ENCODE results near the gene ZNF467.

Gene ZNF467, protein sequence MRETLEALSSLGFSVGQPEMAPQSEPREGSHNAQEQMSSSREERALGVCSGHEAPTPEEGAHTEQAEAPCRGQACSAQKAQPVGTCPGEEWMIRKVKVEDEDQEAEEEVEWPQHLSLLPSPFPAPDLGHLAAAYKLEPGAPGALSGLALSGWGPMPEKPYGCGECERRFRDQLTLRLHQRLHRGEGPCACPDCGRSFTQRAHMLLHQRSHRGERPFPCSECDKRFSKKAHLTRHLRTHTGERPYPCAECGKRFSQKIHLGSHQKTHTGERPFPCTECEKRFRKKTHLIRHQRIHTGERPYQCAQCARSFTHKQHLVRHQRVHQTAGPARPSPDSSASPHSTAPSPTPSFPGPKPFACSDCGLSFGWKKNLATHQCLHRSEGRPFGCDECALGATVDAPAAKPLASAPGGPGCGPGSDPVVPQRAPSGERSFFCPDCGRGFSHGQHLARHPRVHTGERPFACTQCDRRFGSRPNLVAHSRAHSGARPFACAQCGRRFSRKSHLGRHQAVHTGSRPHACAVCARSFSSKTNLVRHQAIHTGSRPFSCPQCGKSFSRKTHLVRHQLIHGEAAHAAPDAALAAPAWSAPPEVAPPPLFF

DNA sequence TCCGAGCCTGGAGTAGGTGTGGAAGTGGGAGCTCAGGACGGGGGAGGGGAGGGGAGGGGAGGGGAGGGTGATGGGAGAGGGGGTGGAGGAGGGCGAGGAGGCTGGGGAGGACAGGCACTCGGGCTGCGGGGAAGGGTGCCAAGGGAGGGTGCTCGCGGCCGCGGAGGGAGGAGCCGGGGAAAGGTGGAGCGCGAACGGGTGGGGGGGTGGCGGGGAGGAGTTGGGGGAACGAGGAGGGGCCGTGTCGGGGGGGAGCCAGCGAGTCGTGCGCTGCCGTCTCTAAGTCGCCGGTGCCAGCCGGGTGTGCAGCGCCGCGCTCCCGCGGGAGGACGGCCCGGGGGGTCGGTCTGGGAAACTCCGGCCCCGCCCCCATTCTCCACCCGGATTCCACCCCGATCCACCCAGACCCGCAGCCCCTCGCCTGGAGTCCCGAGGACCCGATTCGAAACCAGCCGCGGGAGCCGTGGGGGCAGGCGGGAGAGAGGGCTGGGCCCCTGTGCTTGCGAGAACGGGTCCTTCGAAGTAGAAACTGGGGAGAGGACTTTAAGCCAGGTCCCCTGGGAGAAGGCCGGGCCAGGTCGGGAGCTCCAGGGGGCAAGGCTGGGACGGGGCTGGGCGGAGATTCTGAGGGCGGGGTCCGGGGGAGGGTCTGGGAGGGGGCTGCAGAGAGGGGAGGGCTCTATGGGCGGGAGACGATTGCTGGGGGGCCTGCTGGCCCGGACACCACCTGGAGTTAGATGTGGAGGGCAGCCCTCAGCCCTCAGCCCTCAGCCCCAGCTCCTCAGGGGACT lies at the start of gene ZNF467:
Gene ZNF467, minus strand, starts transcription at position 143 of the 791 bp plus-strand sequence. CDS start 2,556 bp downstream, outside the sequence.
- peak; percentile 56 for DNase-seq (ENCODE audit: low spot score)

DNA sequence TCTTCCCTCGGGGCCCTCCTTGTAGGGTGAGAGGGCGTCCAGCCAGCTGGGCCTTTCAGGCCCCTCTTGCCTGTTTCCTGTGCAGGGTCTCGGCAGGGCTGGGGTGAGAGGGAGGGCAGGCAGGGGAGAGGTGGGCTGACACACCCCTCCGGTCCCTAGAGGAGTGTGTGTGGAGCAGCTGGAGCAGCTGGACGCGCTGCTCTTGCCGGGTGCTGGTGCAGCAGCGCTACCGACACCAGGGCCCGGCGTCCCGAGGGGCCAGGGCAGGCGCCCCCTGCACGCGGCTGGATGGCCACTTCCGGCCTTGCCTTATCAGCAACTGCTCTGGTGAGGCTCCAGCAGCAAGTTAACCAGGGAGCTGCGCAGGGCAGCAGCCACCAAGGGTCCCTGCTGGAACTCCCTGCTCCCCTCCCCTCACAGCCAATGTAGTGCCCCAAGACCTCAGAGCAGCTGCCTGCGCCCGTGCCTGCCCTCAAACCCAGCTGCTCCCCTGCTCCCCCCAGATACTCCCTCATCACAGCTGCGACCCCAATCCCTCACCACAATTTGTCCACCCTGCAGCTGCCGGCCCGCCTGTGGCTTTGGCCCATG lies 49.1 kb upstream of the ZNF467 start:
- DNase-seq (ENCODE audit: low spot score), result no peak

DNA sequence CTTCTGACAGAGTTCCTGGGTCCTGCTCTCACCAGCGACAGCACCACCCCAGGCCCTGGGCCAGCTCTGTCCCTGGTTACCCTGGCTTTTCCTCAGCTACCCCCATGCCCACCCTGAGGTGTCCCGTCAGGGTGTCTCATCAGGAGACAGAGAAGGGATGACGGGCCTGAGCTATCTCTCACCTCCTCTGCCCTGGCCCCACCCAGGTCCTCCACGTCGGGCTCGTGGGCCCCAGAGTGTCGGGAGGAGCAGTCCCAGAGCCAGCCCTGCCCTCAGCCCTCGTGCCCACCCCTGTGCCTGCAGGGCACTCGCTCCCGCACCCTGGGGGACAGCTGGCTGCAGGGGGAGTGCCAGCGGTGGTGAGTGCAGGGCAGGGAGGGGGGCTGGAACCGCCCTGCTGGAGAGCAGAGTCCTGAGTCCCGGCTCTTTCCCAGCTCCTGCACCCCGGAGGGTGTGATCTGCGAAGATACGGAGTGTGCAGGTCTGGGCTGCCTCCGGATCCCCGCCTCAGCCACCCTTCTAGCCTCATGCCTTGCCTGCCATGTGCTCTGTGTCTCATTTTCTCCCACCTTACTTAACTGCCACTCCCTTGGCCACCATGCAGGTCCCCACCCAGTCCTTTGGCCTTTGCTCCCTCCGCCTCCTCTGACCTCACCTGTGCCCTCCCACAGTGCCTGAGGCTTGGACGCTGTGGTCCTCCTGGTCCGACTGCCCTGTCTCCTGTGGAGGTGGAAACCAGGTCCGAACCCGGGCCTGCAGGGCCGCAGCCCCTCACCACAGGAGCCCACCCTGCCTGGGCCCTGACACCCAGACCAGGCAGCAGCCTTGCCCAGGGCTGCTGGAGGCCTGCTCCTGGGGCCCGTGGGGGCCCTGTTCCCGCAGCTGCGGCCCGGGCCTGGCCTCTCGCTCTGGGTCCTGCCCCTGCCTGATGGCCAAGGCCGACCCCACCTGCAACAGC lies 48.1 kb upstream of the ZNF467 start:
- DNase-seq (ENCODE audit: low spot score), result no peak

DNA sequence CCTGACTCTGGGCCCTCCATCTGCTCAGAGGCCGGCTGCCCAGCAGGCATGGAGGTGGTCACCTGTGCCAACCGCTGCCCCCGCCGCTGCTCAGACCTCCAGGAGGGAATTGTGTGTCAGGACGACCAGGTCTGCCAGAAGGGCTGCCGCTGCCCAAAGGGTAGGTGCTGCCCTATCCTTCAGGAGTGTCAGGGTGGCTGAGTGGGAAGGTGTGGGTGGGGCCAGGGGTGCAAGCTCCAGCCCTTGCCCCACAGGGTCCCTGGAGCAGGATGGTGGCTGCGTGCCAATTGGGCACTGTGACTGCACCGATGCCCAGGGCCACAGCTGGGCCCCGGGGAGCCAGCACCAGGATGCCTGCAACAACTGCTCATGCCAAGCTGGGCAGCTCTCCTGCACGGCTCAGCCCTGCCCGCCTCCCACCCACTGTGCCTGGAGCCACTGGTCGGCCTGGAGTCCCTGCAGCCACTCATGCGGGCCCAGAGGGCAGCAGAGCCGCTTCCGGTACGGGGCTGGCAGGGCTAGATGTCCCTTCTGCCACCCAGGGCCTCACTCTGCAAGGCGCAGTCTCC lies 47.3 kb upstream of the ZNF467 start:
- DNase-seq (ENCODE audit: low spot score), result no peak

DNA sequence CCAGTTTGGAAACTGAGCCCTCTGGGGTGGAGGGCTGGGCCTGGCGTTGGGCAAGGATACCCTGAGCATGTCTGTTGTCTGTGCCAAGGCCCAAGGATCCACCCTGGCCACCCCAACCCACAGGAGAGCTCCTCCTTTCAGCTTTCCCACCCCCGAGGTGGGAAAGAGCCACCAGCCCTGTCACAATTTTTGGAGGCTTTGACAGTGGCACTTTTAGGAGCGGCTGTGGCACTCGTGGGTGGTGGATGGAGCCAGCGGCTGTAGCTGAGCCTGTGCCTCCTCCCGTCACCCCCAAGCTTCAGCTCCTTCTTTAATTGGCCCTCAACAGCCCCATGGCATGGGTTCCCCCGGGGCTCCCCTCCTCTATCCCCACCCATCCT lies 46.6 kb upstream of the ZNF467 start:
- no peak for DNase-seq (ENCODE audit: low spot score)

DNA sequence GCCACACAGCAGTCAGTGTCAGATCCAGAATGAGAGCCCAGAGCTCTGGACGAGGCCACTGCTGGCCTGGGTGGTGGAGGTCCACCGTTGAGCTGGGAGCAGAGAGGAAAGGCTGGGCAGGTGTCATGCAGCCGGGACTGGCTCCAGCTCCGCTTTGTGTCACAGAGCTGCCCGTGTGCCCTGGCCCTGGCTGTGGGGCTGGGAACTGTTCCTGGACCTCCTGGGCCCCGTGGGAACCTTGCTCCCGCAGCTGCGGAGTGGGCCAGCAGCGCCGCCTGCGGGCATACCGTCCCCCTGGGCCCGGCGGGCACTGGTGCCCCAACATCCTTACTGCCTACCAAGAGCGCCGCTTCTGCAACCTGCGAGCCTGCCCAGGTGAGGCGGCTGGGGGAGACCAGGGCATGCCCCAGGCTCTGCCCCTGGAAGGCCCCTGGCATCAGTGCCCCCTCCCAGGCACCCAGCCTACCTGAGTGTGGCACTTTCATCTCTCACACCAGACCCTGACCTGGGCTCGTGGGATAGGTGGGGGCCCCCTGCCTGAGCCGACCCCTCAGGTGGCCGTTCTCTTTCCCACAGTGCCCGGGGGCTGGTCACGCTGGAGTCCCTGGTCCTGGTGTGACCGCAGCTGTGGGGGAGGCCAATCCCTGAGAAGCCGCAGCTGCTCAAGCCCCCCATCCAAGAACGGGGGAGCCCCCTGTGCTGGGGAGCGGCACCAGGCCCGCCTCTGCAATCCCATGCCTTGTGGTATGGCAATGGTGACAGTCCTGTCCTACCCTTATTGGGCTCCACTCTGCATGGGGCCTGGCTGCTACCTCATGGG lies 46.0 kb upstream of the ZNF467 start:
- DNase-seq (ENCODE audit: low spot score), result no peak

DNA sequence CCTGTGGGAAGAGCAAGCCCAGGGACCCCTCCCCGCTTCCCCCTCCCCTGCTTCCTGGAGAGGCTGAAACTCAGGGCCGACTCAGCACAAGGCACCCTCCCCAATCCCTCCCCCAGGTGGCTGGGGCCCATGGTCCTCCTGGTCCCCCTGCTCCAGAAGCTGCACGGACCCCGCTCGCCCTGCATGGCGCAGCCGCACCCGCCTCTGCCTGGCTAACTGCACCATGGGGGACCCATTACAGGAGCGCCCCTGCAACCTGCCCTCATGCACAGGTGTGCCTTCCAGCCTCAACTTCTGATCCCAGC lies 45.1 kb upstream of the ZNF467 start:
- DNase-seq (ENCODE audit: low spot score), result no peak

DNA sequence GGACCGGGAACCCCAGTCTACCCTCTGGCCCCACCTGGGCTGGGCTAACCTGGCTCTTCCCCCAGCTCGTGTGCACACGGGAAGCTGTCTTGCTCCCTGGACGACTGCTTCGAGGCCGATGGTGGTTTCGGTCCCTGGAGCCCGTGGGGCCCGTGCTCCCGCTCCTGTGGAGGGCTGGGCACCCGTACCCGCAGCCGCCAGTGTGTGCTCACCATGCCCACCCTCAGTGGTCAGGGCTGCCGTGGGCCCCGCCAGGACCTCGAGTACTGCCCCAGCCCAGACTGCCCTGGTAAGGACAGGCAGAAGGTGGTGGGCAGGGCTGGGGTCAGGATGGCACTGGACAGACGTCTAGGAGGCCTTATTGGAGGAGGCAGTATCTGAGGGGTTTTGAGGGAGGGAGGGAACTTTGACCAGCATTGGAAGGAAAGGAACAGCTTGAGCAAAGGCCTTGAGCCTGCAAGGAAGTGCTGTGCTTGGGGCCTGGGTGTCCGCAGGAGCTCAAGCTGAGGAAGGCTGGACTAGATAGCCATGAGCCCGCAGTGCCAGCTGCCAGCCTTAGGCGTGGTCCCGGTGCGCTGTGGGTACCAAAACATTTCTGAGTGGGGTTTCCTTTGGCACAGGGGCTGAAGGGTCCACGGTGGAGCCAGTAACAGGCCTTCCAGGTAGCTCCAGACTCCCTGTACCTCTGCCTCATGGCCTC lies 44.6 kb upstream of the ZNF467 start:
- no peak for DNase-seq (ENCODE audit: low spot score)

DNA sequence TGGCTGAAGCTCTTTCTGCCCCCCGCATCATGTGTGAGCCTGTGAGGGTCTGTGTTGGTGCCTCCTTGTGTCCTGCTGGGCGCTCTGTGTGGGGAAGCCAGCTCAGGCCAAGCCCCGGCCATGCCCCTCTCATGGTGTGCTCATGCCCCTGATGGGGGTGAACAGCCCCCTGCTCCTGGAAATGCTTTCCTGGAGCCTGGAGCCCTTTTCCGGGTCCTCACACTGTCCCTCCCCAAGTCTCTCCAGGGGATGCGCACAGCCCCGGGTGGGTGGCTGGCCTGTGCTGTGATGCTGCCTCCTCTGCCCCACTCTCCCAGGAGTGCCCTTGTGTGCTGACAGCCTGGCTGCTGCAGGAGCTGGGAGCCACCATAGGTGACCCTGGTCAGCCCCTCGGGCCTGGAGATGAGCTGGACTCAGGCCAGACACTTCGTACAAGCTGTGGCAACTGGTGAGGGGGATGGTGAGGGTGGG lies 43.9 kb upstream of the ZNF467 start:
- no peak for DNase-seq (ENCODE audit: low spot score)

DNA sequence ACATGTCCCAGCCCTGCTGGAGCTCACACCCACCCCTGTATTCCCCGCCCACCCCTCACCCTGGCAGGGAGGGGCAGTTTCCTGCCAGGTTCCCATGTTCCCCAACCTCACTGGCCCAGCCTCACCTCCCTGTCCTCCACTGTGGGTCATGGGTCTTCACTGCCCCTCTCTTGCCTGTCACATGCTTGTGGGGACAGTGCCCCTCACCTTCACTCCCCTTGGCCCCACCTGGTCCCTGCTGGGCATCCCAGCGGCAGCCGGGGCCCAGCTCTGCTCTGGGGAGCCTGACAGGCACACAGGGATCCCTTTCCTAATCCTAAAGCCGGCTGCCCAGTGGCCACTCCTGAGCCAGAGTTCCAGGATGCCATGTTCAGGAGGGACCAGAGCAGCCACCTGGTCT lies 43.4 kb upstream of the ZNF467 start:
- DNase-seq (ENCODE audit: low spot score), result no peak

DNA sequence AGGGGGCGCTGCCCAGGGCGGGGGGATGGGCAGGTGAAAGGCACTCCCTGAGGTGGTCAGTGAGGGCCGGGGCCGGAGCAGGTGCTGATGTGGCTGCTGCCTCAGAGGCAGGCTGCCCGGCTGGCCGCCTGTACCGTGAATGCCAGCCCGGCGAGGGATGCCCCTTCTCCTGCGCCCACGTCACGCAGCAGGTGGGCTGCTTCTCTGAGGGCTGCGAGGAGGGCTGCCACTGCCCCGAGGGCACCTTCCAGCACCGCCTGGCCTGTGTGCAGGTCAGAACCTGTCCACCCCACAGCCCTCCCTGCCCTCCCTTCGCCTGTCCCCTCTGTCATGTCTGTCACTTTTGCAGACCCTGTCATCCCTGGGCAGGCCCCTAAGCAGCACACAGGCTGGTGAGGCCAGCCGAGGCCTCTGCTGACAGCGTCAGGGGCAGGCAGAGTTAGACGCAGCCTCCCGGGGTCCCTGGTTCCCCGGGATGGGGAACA lies 42.9 kb upstream of the ZNF467 start:
- no peak for DNase-seq (ENCODE audit: low spot score)

DNA sequence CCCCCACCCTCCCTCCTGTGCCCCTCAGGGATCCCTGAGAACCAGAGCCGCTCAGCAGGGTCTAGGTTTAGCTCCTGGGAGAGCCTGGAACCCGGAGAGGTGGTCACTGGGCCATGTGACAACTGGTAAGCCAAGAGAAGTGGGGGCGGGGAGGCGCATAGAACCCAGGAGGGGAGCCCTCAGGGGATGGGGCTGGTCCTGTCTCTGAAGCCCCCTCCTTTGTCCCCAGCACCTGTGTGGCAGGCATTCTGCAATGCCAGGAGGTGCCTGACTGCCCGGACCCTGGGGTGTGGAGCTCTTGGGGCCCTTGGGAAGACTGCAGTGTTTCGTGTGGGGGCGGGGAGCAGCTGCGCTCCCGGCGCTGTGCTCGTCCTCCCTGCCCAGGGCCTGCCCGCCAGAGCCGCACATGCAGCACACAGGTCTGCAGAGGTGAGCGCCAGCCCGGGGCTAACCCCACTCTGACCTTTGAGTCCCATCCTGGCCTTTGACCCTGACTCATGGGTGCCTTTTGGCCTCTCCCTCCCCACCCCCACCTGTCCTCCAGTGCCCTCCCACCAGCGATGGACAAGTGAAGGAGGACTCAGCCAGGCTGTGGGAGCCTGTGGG lies 42.4 kb upstream of the ZNF467 start:
- no peak for DNase-seq (ENCODE audit: low spot score)

DNA sequence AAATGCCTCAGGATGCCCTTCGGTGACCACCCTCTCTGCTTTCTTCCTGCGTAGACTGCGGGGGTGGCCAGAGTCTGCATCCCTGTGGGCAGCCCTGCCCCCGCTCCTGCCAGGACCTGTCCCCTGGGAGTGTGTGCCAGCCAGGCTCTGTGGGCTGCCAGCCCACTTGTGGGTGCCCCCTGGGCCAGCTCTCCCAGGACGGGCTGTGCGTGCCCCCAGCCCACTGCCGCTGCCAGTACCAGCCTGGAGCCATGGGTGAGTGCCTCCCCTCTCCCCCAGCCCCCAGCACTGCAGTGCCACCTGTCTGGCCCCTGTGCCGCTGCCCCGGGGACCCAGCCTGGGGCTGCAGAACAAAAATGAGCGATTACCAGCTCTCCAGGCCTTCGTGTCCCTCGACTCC lies 41.7 kb upstream of the ZNF467 start:
- DNase-seq (ENCODE audit: low spot score), result no peak

DNA sequence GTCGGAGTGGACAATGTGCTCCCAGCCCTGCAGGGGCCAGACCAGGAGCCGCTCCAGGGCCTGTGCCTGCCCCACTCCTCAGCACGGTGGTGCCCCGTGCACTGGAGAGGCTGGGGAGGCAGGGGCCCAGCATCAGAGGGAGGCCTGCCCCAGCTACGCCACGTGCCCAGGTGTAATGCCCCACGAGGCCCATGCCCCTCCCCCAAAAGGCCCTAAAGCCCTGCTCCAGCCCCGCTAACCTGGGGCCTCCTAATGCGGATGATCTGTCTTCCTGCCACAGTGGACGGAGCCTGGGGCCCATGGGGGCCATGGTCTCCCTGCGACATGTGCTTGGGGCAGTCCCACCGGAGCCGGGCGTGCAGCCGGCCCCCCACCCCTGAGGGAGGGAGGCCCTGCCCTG lies 41.1 kb upstream of the ZNF467 start:
- no peak for DNase-seq (ENCODE audit: low spot score)

DNA sequence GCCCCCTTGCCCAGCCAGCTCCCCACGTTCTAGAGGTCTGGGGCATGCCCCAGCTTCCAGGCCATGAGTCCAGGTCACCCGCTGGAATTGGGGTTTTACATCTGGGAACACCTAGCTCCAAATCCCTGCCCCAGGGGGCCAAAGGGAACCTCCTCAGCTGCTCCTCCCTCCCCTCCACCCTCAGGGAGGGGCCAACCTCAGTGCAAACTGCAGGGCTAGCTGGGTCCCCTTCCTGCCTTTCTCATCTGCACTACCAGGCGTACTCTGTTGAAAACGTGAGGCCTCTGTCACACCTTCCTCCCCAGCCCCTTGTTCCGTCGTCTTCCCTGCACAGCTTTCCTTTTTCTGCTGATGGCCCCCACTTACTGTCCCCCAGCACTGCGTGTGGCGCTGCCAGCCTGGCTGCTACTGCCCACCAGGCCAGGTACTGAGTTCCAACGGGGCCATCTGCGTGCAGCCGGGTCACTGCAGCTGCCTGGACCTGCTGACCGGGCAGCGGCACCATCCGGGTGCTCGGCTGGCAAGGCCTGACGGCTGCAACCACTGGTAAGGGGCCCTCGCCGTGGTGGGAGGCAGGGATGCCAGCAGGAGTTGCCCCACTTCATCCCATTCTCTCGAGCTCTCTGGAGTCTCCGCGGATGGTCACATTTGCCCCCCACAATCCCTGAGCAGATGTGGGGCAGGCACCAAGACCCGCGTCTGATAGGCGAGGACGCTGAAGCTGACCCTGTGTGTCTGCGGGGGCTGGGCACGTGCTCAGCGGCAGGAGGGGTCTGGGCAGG lies 40.1 kb upstream of the ZNF467 start:
- no peak for DNase-seq (ENCODE audit: low spot score)

DNA sequence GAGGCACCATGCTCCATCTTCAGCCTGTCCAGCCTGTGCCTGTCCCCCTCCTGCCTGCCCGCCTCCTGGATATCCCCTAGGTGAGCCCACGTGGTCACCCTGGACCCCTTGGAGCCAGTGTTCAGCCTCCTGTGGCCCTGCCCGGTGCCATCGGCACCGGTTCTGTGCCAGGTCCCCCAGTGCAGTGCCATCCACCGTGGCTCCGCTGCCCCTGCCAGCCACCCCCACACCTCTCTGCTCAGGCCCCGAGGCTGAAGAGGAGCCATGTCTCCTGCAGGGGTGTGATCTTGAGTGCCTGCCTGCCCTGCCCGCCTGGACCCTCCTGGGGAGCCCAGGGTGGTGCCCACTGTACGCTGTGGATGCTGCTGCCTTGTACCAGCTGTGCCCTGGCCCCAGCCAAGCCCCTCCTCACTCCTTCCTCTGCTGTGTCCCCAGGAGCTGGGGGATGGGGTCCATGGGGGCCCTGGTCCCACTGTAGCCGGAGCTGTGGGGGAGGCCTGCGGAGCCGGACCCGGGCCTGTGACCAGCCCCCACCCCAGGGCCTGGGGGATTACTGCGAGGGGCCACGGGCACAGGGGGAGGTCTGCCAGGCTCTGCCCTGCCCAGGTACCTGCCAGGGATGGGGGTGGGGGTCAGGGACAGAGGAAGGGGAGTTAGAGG lies 38.6 kb upstream of the ZNF467 start:
- DNase-seq (ENCODE audit: low spot score), result no peak

DNA sequence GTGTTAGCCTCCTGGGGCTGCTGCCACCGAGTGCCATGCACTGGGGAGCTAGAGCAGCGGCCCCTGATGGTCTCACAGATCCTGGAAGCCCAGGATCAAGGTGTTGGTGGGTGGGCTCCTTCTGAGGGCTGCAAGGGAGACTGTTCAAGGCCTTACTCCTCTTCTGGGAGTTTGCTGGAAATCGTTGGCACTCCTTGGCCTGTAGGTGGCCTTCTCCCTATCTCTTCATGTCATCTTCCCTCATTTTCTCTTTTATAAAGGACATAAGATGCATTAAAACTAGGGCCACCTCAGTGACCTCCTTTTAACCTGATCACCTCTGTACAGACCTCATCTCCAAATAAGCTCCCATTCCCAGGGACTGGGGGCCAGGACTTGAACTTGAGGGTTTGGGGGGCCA lies 37.8 kb upstream of the ZNF467 start:
- DNase-seq (ENCODE audit: low spot score), result no peak

DNA sequence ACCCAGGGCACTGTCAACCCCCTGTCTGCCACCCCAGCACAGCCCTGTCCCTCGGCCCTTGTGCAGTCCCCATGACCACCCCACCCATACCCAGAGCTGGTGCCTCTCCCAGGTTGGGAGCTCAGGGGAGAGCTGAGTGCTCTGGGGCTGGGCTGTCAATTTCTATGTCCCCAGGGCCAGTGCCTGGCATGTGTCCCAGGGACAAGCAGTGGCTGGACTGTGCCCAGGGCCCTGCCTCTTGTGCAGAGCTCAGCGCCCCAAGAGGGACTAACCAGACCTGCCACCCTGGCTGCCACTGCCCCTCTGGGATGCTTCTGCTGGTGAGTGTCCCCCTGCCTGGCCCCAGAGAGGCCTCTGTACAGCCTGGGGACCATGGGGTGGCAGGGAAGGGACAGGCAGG lies 35.8 kb upstream of the ZNF467 start:
- DNase-seq (ENCODE audit: low spot score), result no peak
